ENCODE results near the gene IFI27L2.
A peak's percentile ranks its signal among the peaks of the same experiment; 100 is the strongest.

Gene IFI27L2

DNA sequence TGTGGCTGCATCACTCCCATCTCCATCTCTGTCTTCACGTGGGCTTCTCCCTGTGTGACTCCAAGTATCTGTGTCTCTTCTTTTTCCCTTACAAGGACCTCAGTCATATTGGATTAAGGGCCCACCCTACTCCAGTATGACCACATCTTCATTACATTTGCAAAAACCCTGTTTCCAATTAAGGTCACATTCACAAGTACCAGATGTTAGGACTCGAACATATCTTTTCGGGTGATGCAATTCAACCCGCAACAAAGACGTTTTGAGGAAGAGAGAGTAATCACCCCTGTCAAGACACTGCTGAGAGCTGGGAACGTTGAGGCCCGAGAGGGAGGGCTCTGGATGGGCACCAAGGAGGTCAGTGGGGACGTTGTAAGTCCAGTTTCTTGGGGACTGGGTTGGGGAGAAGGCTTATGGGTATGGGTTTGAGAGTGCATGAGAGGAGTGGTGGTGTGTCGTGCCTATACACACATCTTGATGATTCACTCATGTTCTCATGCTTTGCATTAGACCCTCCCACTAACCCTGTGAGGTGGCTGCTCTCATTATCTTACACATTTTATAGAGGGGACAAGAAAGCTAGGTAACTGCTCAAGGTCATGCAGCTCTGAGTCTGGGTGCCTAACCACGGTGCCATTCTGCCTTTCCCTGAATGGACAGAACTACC lies 30.9 kb downstream of the IFI27L2 start:
- no peak for DNase-seq

GRCh38 chr14:94097091-94097490 lies 32.3 kb downstream of the IFI27L2 start:
- no peak for DNase-seq

- DNase-seq: no peak
Measured at GRCh38 chr14:94093418-94093817, 36.0 kb downstream of the IFI27L2 start.

GRCh38 chr14:94089479-94089878 lies 39.9 kb downstream of the IFI27L2 start:
- no peak for DNase-seq

- no peak for DNase-seq
Measured at GRCh38 chr14:94088516-94088915, 40.9 kb downstream of the IFI27L2 start.

- DNase-seq: no peak
Measured at GRCh38 chr14:94087891-94088290, 41.5 kb downstream of the IFI27L2 start.

- no peak for DNase-seq
Measured at GRCh38 chr14:94081386-94081820, 48.0 kb downstream of the IFI27L2 start.

- DNase-seq: peak; percentile 96
Measured at GRCh38 chr14:94080621-94081385, 48.6 kb downstream of the IFI27L2 start, which contains the start of the genes DDX24 and IFI27L1. Gene DDX24 (minus strand): TSS chr14:94081202. CDS start chr14:94079742, 1,460 bp downstream. Gene IFI27L1 (plus strand): TSS chr14:94081310. CDS start chr14:94096938, 15,628 bp downstream.

- DNase-seq: no peak
Measured at GRCh38 chr14:94079891-94080620, 49.3 kb downstream of the IFI27L2 start.

GRCh38 chr14:94077823-94078222 lies 51.6 kb downstream of the IFI27L2 start:
- no peak for DNase-seq
